HepG2 (cell line): ENCODE results near the gene AGXT. TPM values are rescaled to one million over a fixed set of nuclear protein-coding genes. Genes with fewer than 3 reads are reported as not detected.

Experiments used
- ATAC-seq: fragments of 200-7000 bp; cut with Tn5 transposase; 3 replicates; pipeline ENCODE4 v1.9.1; 2020; ENCODE audit warnings: mild to moderate bottlenecking, moderate library complexity
- BruUV-seq: library from RNA; stranded (reverse); fragments of 400-500 nt; replicated peaks from 2 replicates; lab custom pipeline; 2021; lab: Mats Ljungman, UMichigan
- CTCF ChIA-PET: fragments of 300-600 bp; formaldehyde crosslinking; extraction: SDS; loops from one replicate; lab custom pipeline; 2021; ENCODE audit warnings: low total read pairs, inconsistent platforms, low intra/inter-chr PET ratio; lab: Yijun Ruan, JAX
- POLR2A ChIA-PET: fragments of 350-600 bp; sonication (Branson Sonifier 250); formaldehyde crosslinking; loops from one replicate; lab custom pipeline; 2020; ENCODE audit warnings: antibody characterized with exemption, inconsistent platforms; lab: Yijun Ruan, JAX
- DNase-seq: peaks from one replicate; pipeline ENCODE4 v3.0.0-alpha.2; 2015; ENCODE audit warnings: low spot score
- FAIRE-seq: peaks from 3 replicates; lab custom pipeline; 2011; peaks lifted over from hg19 to GRCh38; lab: Jason Lieb, UNC
- H2AFZ ChIP-seq: one replicate; pipeline ENCODE4 v1.6.1; 2011; ENCODE audit warnings: low read length, inconsistent platforms
- H3K27ac ChIP-seq: fragments of 300-600 bp; 3 replicates; pipeline ENCODE4 v1.8.0; 2011; ENCODE audit warnings: mixed run types, mild to moderate bottlenecking, mixed read lengths, low read length, inconsistent platforms; ENCODE audit not compliant: insufficient read depth; ENCODE audit errors: extremely low read length
- H3K27me3 ChIP-seq, 2 experiments: fragments of 200-600 bp in 1 of 2; 2 replicates in 1 of 2; 3 replicates in 1 of 2; pipeline versions ENCODE4 v1.6.0 to v1.8.0; 2011; ENCODE audit warnings: low read length in 2 of 2, mild to moderate bottlenecking in 2 of 2, moderate library complexity in 2 of 2, inconsistent platforms in 1 of 2; ENCODE audit not compliant: insufficient read depth in 2 of 2, control insufficient read depth in 1 of 2
- H3K36me3 ChIP-seq, 2 experiments: fragments of 200-600 bp in 1 of 2; replicated peaks in 1 of 2; 2 replicates in 1 of 2; 3 replicates in 1 of 2; pipeline versions ENCODE4 v1.5.1 to v1.8.0; 2011; ENCODE audit warnings: low read length in 2 of 2, inconsistent platforms in 1 of 2; ENCODE audit not compliant: insufficient read depth in 2 of 2, control insufficient read depth in 1 of 2
- H3K4me1 ChIP-seq: 2 replicates; pipeline ENCODE4 v1.5.1; 2012; ENCODE audit warnings: low read length, inconsistent platforms; ENCODE audit not compliant: insufficient read depth
- H3K4me2 ChIP-seq: 2 replicates; pipeline ENCODE4 v1.6.0; 2011; ENCODE audit warnings: low read depth, low read length, inconsistent platforms
- H3K4me3 ChIP-seq, 3 experiments: fragments of 200-600 bp in 1 of 3; sonication (generic), shearing (Covaris generic) in 1 of 3; replicated peaks in 1 of 3; 2 replicates each; pipeline ENCODE4 v1.5.1; 2011 to 2016; ENCODE audit warnings: low read length in 3 of 3, inconsistent platforms in 2 of 3, low read depth in 2 of 3, mild to moderate bottlenecking in 2 of 3, control low read depth in 1 of 3, mixed read lengths in 1 of 3; ENCODE audit not compliant: insufficient read depth in 1 of 3
- H3K79me2 ChIP-seq: one replicate; pipeline ENCODE4 v1.6.1; 2011; ENCODE audit warnings: low read length, inconsistent platforms; ENCODE audit not compliant: insufficient read depth
- H3K9ac ChIP-seq: 2 replicates; pipeline ENCODE4 v1.6.0; 2011; ENCODE audit warnings: mild to moderate bottlenecking, low read depth, low read length, inconsistent platforms; ENCODE audit not compliant: insufficient read depth
- H3K9me3 ChIP-seq: 2 replicates; pipeline ENCODE4 v1.5.1; 2012; ENCODE audit warnings: mild to moderate bottlenecking, low read length
- H4K20me1 ChIP-seq: 2 replicates; pipeline ENCODE4 v1.6.0; 2011; ENCODE audit warnings: inconsistent platforms, mild to moderate bottlenecking, low read length, moderate library complexity; ENCODE audit not compliant: insufficient read depth
- FOXO4 ChIP-seq: sonication (generic); formaldehyde crosslinking; conservative IDR thresholded peaks from 2 replicates; pipeline ENCODE4 v1.8.1; 2023; ENCODE audit warnings: missing genetic modification reagents
- FUBP1 ChIP-seq: sonication (generic); formaldehyde crosslinking; IDR thresholded peaks from 2 replicates; pipeline ENCODE4 v1.5.1; 2020; ENCODE audit warnings: missing genetic modification reagents, mild to moderate bottlenecking, borderline replicate concordance
- HNF4A ChIP-seq: sonication (generic); formaldehyde crosslinking; IDR thresholded peaks from 2 replicates; pipeline ENCODE4 v1.4.0; 2020; ENCODE audit warnings: missing genetic modification reagents
- KDM2A ChIP-seq: sonication (generic); formaldehyde crosslinking; IDR thresholded peaks from 2 replicates; pipeline ENCODE4 v1.4.0; 2020; ENCODE audit warnings: low read depth, missing genetic modification reagents, borderline replicate concordance
- ZC3H4 ChIP-seq: sonication (generic); formaldehyde crosslinking; IDR thresholded peaks from 2 replicates; pipeline ENCODE4 v1.4.0; 2020; ENCODE audit warnings: missing genetic modification reagents, borderline replicate concordance
- ZNF576 ChIP-seq: sonication (generic); formaldehyde crosslinking; IDR thresholded peaks from 2 replicates; pipeline ENCODE4 v1.4.0; 2020; ENCODE audit warnings: mild to moderate bottlenecking, missing genetic modification reagents
- ZNF580 ChIP-seq: IDR thresholded peaks from 2 replicates; pipeline ENCODE4 v1.6.1; 2016; ENCODE audit warnings: low read depth, borderline replicate concordance
- WGBS: methylation state at CpG from one replicate; pipeline ENCODE4 v1.1.6; 2017; ENCODE audit warnings: low lambda C conversion rate; 5-methylcytosine and 5-hydroxymethylcytosine counted together
- in situ Hi-C: cut with HindIII; loops from 2 replicates; pipeline ENCODE4 v1.10.0; 2017; ENCODE audit warnings: low pct_unique_long_range_greater_than_20kb; ENCODE audit not compliant: extremely low pct_ligation_motif_present
- intact Hi-C: fragments of 100-400 bp; cut with micrococcal nuclease; formaldehyde crosslinking; loops from one replicate; pipeline ENCODE4 v1.10.0; 2022; ENCODE audit not compliant: unreplicated experiment
- polyA plus RNA-seq, 8 experiments: library from polyadenylated mRNA; depleted of rRNA in 3 of 8; stranded (reverse) in 7 of 8; unstranded in 1 of 8; fragments of >200 nt; fragmentation: Illumina TruSeq in 4 of 8; extraction: Trizol in 4 of 8; gene quantifications; 2 replicates each; pipeline versions ENCODE4 v1.2.1 to v1.2.3, GENCODE V29; 2011 to 2016; ENCODE audit warnings: low read depth in 4 of 8, missing spikeins in 1 of 8, mixed read lengths in 1 of 8; ENCODE audit not compliant: insufficient read depth in 1 of 8
- total RNA-seq, 5 experiments: library from RNA; depleted of rRNA; stranded (reverse); fragments of >200 nt; fragmentation: Illumina TruSeq; extraction: Trizol; gene quantifications; 2 replicates each; pipeline ENCODE4 v1.2.3, GENCODE V29; 2016; ENCODE audit warnings: low read depth in 1 of 5

AGXT gene
- total and polyA plus RNA-seq, 2 of the 13 experiments (the other 11 are each of a cell fraction or from before 2014, with no cell fraction given), result 41.9 to 96.1 TPM

GRCh38 chr2:240928476-240929363 is 60.1 kb downstream of the AGXT start:
- in situ Hi-C loops, result no loop called here
- Histone ChIP-seq H3K79me2 (no peaks in the 10 kb centered on the region), H3K27ac (no peak overlapping the region), H4K20me1 (no peaks in the 10 kb centered on the region), H2AFZ (no peak overlapping the region), H3K4me2 (no peak overlapping the region), H3K4me3 (no peak overlapping the region), H3K36me3 (no peaks in the 10 kb centered on the region), H3K4me1 (peaks cover 10% of the 10 kb centered on the region; the same call in 1 of the 2 replicates), H3K27me3 (peaks cover 31 to 86% of the 10 kb centered on the region in 2 experiments), H3K9me3 (no peaks in the 10 kb centered on the region), H3K9ac (no peak overlapping the region)
- TF ChIP-seq KDM2A, result no peak
- no peak for TF ChIP-seq ZC3H4 (CRISPR knock-in tag)
- no peak for TF ChIP-seq FOXO4 (CRISPR knock-in tag)
- TF ChIP-seq HNF4A (CRISPR knock-in tag), result no peak
- TF ChIP-seq FUBP1 (CRISPR knock-in tag), result no peak
- TF ChIP-seq ZNF576 (CRISPR knock-in tag), result no peak
- no peak for TF ChIP-seq ZNF580 (CRISPR knock-in tag)
- ATAC-seq (no peak), FAIRE-seq (no peak), DNase-seq (no peak)
- POLR2A ChIA-PET, result no interaction called here
- 46% methylated on average over 18 of the region's 24 CpGs for WGBS
- no TSS peak for BruUV-seq
- CTCF ChIA-PET, result no interaction called here
- intact Hi-C loops, result no loop called here
